Measurements from ENCODE around the gene LRRC49.

GRCh38 chr15:71092056-71092600 is 199.5 kb downstream of the LRRC49 start:
- TF ChIP-seq GATA2 (IDR thresholded peaks at IDR 0.05; ENCODE audit: low read depth, low read length) (no peak), GATA3 (IDR thresholded peaks at IDR 0.05; ENCODE audit: low read depth, low read length) (no peak)

All from SH-SY5Y (cell line).